Type B pancreatic cell (in vitro differentiated cells): Measurements from ENCODE around the gene CAMK1G. TPM values are rescaled to one million over a fixed set of nuclear protein-coding genes. Genes with fewer than 3 reads are reported as not detected.

Source experiments
- DNase-seq: peaks from one replicate; pipeline ENCODE4 v3.0.0; 2021; ENCODE audit warnings: mixed read lengths; ENCODE audit not compliant: unreplicated experiment; ENCODE audit errors: extremely low spot score
- H3K27ac Mint-ChIP-seq: 2 replicates; pipeline ENCODE4 v1.8.0; 2021; ENCODE audit warnings: mild to moderate bottlenecking, mixed read lengths
- H3K27me3 Mint-ChIP-seq: 2 replicates; pipeline ENCODE4 v1.8.0; 2021; ENCODE audit warnings: mixed read lengths
- H3K36me3 Mint-ChIP-seq: 2 replicates; pipeline ENCODE4 v1.8.0; 2021; ENCODE audit warnings: mixed read lengths
- H3K4me1 Mint-ChIP-seq: one replicate; pipeline ENCODE4 v1.8.0; 2021; ENCODE audit warnings: mixed read lengths; ENCODE audit not compliant: unreplicated experiment
- H3K4me3 Mint-ChIP-seq: 2 replicates; pipeline ENCODE4 v1.8.0; 2021; ENCODE audit warnings: mild to moderate bottlenecking, mixed read lengths
- H3K9me3 Mint-ChIP-seq: 2 replicates; pipeline ENCODE4 v1.8.0; 2021; ENCODE audit warnings: mixed read lengths
- CTCF ChIP-seq: fragments of 200-600 bp; sonication (generic); conservative IDR thresholded peaks from 2 replicates; pipeline ENCODE4 v1.5.0; 2021; ENCODE audit warnings: antibody characterized with exemption, mild to moderate bottlenecking
- total RNA-seq: library from RNA; stranded (reverse); gene quantifications from 2 replicates; pipeline ENCODE4 v1.2.1, GENCODE V29; 2021; ENCODE audit warnings: low replicate concordance

The CAMK1G gene
- total RNA-seq, 1 donor from 2014 or later: 9.4 TPM

GRCh38 chr1:209595028-209595427 lies 11.5 kb downstream of the CAMK1G start:
- H3K36me3 Mint-ChIP-seq: no peaks in the 10 kb centered on the region
- peaks cover 18% of the 10 kb centered on the region for H3K27me3 Mint-ChIP-seq
- H3K4me1 Mint-ChIP-seq: no peaks in the 10 kb centered on the region
- H3K4me3 Mint-ChIP-seq: no peak overlapping the region
- H3K27ac Mint-ChIP-seq: no peak overlapping the region
- TF ChIP-seq CTCF: no peak
- H3K9me3 Mint-ChIP-seq: no peaks in the 10 kb centered on the region
- DNase-seq: no peak

- no peaks in the 10 kb centered on the region for H3K36me3 Mint-ChIP-seq
- TF ChIP-seq CTCF: no peak
- no peak for DNase-seq
- H3K9me3 Mint-ChIP-seq: no peaks in the 10 kb centered on the region
- no peak overlapping the region for H3K4me3 Mint-ChIP-seq
- H3K27me3 Mint-ChIP-seq: peaks cover 13% of the 10 kb centered on the region
- no peaks in the 10 kb centered on the region for H3K4me1 Mint-ChIP-seq
- H3K27ac Mint-ChIP-seq: no peak overlapping the region
Measured at GRCh38 chr1:209595599-209596285, 12.2 kb downstream of the CAMK1G start.

- no peaks in the 10 kb centered on the region for H3K36me3 Mint-ChIP-seq
- TF ChIP-seq CTCF: no peak
- no peak overlapping the region for H3K27ac Mint-ChIP-seq
- DNase-seq: no peak
- no peaks in the 10 kb centered on the region for H3K9me3 Mint-ChIP-seq
- H3K4me3 Mint-ChIP-seq: no peak overlapping the region
- H3K4me1 Mint-ChIP-seq: no peaks in the 10 kb centered on the region
- peaks cover 17% of the 10 kb centered on the region for H3K27me3 Mint-ChIP-seq
Measured at GRCh38 chr1:209597499-209597898, 14.0 kb downstream of the CAMK1G start.

- H3K9me3 Mint-ChIP-seq: no peaks in the 10 kb centered on the region
- H3K36me3 Mint-ChIP-seq: no peaks in the 10 kb centered on the region
- H3K27ac Mint-ChIP-seq: no peak overlapping the region
- peaks cover 17% of the 10 kb centered on the region for H3K27me3 Mint-ChIP-seq
- H3K4me1 Mint-ChIP-seq: no peaks in the 10 kb centered on the region
- no peak overlapping the region for H3K4me3 Mint-ChIP-seq
- no peak for TF ChIP-seq CTCF
- no peak for DNase-seq
Measured at GRCh38 chr1:209598227-209598626, 14.7 kb downstream of the CAMK1G start.

GRCh38 chr1:209600541-209600940 lies 17.0 kb downstream of the CAMK1G start:
- TF ChIP-seq CTCF: no peak
- H3K9me3 Mint-ChIP-seq: no peaks in the 10 kb centered on the region
- DNase-seq: no peak
- H3K4me3 Mint-ChIP-seq: no peak overlapping the region
- peaks cover 9% of the 10 kb centered on the region for H3K27me3 Mint-ChIP-seq
- H3K4me1 Mint-ChIP-seq: no peaks in the 10 kb centered on the region
- no peak overlapping the region for H3K27ac Mint-ChIP-seq
- H3K36me3 Mint-ChIP-seq: no peaks in the 10 kb centered on the region
